ENCODE results near the gene SLC9A3.

DNA sequence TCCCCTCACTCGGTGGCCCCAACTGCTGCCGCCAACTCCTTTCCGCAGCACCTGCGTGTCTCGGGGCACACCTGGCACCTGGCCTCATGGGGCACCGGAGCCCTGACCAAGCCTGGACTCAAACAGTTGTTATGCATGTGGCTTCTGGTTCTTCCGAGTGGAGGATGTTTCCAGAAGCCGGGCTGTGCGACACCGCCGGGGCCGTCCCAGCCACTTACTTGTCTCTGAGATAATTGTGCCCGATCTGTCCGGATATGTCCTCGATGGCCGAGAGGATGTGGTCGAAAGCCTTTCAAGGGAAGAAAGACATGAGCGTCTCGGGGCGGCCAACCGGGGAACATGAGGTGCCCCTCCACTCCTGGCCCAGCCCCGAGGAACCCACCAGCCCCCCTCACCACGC, 42.9 kb downstream of the SLC9A3 start:
- TF ChIP-seq, protein P1, sequence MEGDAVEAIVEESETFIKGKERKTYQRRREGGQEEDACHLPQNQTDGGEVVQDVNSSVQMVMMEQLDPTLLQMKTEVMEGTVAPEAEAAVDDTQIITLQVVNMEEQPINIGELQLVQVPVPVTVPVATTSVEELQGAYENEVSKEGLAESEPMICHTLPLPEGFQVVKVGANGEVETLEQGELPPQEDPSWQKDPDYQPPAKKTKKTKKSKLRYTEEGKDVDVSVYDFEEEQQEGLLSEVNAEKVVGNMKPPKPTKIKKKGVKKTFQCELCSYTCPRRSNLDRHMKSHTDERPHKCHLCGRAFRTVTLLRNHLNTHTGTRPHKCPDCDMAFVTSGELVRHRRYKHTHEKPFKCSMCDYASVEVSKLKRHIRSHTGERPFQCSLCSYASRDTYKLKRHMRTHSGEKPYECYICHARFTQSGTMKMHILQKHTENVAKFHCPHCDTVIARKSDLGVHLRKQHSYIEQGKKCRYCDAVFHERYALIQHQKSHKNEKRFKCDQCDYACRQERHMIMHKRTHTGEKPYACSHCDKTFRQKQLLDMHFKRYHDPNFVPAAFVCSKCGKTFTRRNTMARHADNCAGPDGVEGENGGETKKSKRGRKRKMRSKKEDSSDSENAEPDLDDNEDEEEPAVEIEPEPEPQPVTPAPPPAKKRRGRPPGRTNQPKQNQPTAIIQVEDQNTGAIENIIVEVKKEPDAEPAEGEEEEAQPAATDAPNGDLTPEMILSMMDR (IDR thresholded peaks at IDR 0.05): no peak
- no peak for TF ChIP-seq POLR2A (IDR thresholded peaks at IDR 0.05)

Data from uterus (tissue), 2 donors.